Measurements from ENCODE around the gene DOLPP1. TPM values are rescaled to one million over a fixed set of nuclear protein-coding genes. Genes with fewer than 3 reads are reported as not detected.
"Not testable (repeated sequence)": the region's sequence is repeated elsewhere in the genome, so short reads cannot be mapped to it uniquely, and the experiment has no call there.

The DOLPP1 gene
- total and polyA plus RNA-seq, 2 of the 13 experiments (the other 11 are each of a cell fraction or from before 2014, with no cell fraction given): 21.0 to 34.1 TPM

DNA sequence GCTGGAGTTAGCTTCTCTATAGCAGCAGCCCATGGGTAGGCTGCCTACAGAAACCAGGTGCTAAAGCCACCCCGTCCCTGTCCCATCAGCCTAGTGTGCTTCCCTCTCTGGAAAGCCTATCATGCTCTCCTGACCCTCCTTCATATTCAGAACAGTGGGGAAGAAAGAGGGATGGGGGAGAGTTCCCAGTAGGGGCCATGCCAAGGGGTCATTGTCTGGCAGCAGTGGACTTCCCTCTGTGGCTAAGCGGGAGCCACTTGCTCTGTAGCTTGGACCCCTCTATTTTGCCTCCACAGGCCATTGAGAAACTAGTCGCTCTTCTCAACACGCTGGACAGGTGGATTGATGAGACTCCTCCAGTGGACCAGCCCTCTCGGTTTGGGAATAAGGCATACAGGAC, 47.8 kb downstream of the DOLPP1 start:
- no peak for DNase-seq (ENCODE audit: low spot score)
- TF ChIP-seq ZNF124 (CRISPR knock-in tag; IDR thresholded peaks at IDR 0.05): no peak
- no peak for TF ChIP-seq SMYD3 (CRISPR knock-in tag; IDR thresholded peaks at IDR 0.05)
- TF ChIP-seq, protein P1, sequence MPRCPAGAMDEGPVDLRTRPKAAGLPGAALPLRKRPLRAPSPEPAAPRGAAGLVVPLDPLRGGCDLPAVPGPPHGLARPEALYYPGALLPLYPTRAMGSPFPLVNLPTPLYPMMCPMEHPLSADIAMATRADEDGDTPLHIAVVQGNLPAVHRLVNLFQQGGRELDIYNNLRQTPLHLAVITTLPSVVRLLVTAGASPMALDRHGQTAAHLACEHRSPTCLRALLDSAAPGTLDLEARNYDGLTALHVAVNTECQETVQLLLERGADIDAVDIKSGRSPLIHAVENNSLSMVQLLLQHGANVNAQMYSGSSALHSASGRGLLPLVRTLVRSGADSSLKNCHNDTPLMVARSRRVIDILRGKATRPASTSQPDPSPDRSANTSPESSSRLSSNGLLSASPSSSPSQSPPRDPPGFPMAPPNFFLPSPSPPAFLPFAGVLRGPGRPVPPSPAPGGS (CRISPR knock-in tag; IDR thresholded peaks at IDR 0.05): no peak
- TF ChIP-seq ZNF629 (CRISPR knock-in tag; conservative IDR thresholded peaks at IDR 0.05): no peak
- no peak for TF ChIP-seq ZNF317 (CRISPR knock-in tag; IDR thresholded peaks at IDR 0.05)
- TF ChIP-seq U2AF2 (IDR thresholded peaks at IDR 0.05; ENCODE audit: low read depth, low read length): no peak
- H3K79me2 ChIP-seq (ENCODE audit: insufficient read depth, low read length): peaks cover 2% of the 10 kb centered on the region
- in situ Hi-C loops (cut with HindIII; ENCODE audit: extremely low pct_ligation_motif_present, low pct_unique_long_range_greater_than_20kb) (no loop called here), intact Hi-C loops (cut with micrococcal nuclease; ENCODE audit: unreplicated experiment) (no loop called here)
- H3K9me3 ChIP-seq (ENCODE audit: low read length): no peaks in the 10 kb centered on the region
- H3K27ac ChIP-seq (ENCODE audit: extremely low read length, insufficient read depth, low read length): no peak overlapping the region
- H3K4me3 ChIP-seq (replicated peaks in 1 of 3; ENCODE audit: insufficient read depth in 1 of 3, low read depth in 2 of 3, low read length in 3 of 3): no peak overlapping the region
- 100% methylated on average over 3 of the region's 5 CpGs for WGBS (ENCODE audit: low lambda C conversion rate)
- no peak for FAIRE-seq
- no TSS peak for BruUV-seq (replicated peaks)
- H3K4me2 ChIP-seq (ENCODE audit: low read depth, low read length): no peak overlapping the region
- no peaks in the 10 kb centered on the region for H4K20me1 ChIP-seq (ENCODE audit: insufficient read depth, low read length)
- no peak for ATAC-seq
- peaks cover 17% of the 10 kb centered on the region for H3K4me1 ChIP-seq (ENCODE audit: insufficient read depth, low read length)
- peaks cover 23 to 76% of the 10 kb centered on the region in 2 experiments for H3K36me3 ChIP-seq (replicated peaks in 1 of 2; ENCODE audit: control insufficient read depth in 1 of 2, insufficient read depth in 2 of 2, low read length in 2 of 2)
- H2AFZ ChIP-seq (ENCODE audit: low read length): no peak overlapping the region
- ChIA-PET CTCF (ENCODE audit: low intra/inter-chr PET ratio, low total read pairs) (no interaction called here), POLR2A (interaction anchor here (1.4 kb wide), 1 partner anchor 12 kb away, joined by 3 read pairs; no protein-coding TSS in a partner anchor)
- no peaks in the 10 kb centered on the region for H3K27me3 ChIP-seq (ENCODE audit: control insufficient read depth in 1 of 2, insufficient read depth in 2 of 2, low read length in 2 of 2)
- no peak overlapping the region for H3K9ac ChIP-seq (ENCODE audit: insufficient read depth, low read depth, low read length)

DNA sequence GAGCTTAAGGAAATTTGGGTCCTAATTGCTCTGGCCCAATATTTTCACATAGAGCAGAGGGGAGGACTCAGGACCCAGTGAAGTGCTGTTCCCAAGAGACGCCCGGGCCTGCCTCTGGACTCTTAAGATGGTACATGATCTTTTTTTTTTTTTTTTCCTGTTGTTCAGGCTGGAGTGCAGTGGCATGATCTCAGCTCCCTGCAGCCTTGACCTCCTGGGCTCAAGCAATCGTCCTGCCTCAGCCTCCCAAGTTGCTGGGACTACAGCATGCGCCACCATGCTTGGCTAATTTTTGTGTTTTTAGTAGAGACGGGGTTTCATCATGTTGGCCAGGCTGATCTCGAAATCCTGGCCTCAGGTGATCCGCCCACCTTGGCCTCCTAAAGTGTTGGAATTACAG, 49.4 kb downstream of the DOLPP1 start:
- H3K4me3 ChIP-seq (replicated peaks in 1 of 3; ENCODE audit: insufficient read depth in 1 of 3, low read depth in 2 of 3, low read length in 3 of 3); intact Hi-C loops (cut with micrococcal nuclease; ENCODE audit: unreplicated experiment); H3K79me2 ChIP-seq (ENCODE audit: insufficient read depth, low read length); ATAC-seq; H3K4me1 ChIP-seq (ENCODE audit: insufficient read depth, low read length); H3K27ac ChIP-seq (ENCODE audit: extremely low read length, insufficient read depth, low read length); H2AFZ ChIP-seq (ENCODE audit: low read length); H3K9me3 ChIP-seq (ENCODE audit: low read length); FAIRE-seq; H3K27me3 ChIP-seq (ENCODE audit: control insufficient read depth in 1 of 2, insufficient read depth in 2 of 2, low read length in 2 of 2); BruUV-seq (replicated peaks); H3K9ac ChIP-seq (ENCODE audit: insufficient read depth, low read depth, low read length); CTCF ChIA-PET (ENCODE audit: low intra/inter-chr PET ratio, low total read pairs); DNase-seq (ENCODE audit: low spot score); in situ Hi-C loops (cut with HindIII; ENCODE audit: extremely low pct_ligation_motif_present, low pct_unique_long_range_greater_than_20kb); H3K4me2 ChIP-seq (ENCODE audit: low read depth, low read length); H4K20me1 ChIP-seq (ENCODE audit: insufficient read depth, low read length): not testable (repeated sequence)
- POLR2A ChIA-PET: interaction anchor here (1.4 kb wide), 1 partner anchor 10 kb away, joined by 3 read pairs; no protein-coding TSS in a partner anchor
- H3K36me3 ChIP-seq (replicated peaks in 1 of 2; ENCODE audit: control insufficient read depth in 1 of 2, insufficient read depth in 2 of 2, low read length in 2 of 2): peaks cover 18 to 78% of the 10 kb centered on the region in 2 experiments
- WGBS (ENCODE audit: low lambda C conversion rate): 96% methylated on average over 7 of the region's 7 CpGs

All from HepG2 (cell line).